IMR-90 (cell line): ENCODE results near the gene SMARCA4. TPM values are rescaled to one million over a fixed set of nuclear protein-coding genes. Genes with fewer than 3 reads are reported as not detected.

ENCODE experiments used
- ATAC-seq: fragments of 200-7000 bp; cut with Tn5 transposase; 2 replicates; pipeline ENCODE4 v1.9.1; 2020; ENCODE audit warnings: low read depth, mild to moderate bottlenecking, moderate library complexity
- BruUV-seq: library from RNA; stranded (reverse); fragments of 400-500 nt; replicated peaks from 2 replicates; lab custom pipeline; 2021; lab: Mats Ljungman, UMichigan
- CTCF ChIA-PET: fragments of 300-600 bp; formaldehyde crosslinking; extraction: SDS; loops from one replicate; lab custom pipeline; 2021; ENCODE audit warnings: antibody characterized with exemption; lab: Yijun Ruan, JAX
- POLR2A ChIA-PET: fragments of 300-600 bp; sonication (Branson Sonifier 250); formaldehyde crosslinking; loops from one replicate; lab custom pipeline; 2022; ENCODE audit warnings: antibody characterized with exemption; ENCODE audit not compliant: unreplicated experiment; lab: Charles Lee
- DNase-seq: peaks from one replicate; pipeline ENCODE4 v3.0.0; 2013
- H2AFZ ChIP-seq: replicated peaks from 2 replicates; pipeline ENCODE3; 2013; ENCODE audit warnings: low read length, mild to moderate bottlenecking; ENCODE audit not compliant: poor library complexity
- H2AK5ac ChIP-seq: 2 replicates; pipeline ENCODE4 v1.6.1; 2013; ENCODE audit warnings: low read depth, low read length, inconsistent platforms
- H2AK9ac ChIP-seq: replicated peaks from 2 replicates; pipeline ENCODE3; 2013; ENCODE audit warnings: mild to moderate bottlenecking, low read depth, low read length, moderate library complexity; ENCODE audit not compliant: poor library complexity
- H2BK120ac ChIP-seq: 2 replicates; pipeline ENCODE4 v1.6.1; 2013; ENCODE audit warnings: low read depth, low read length, inconsistent platforms
- H2BK15ac ChIP-seq: 3 replicates; pipeline ENCODE4 v1.6.1; 2013; ENCODE audit warnings: low read depth, low read length, inconsistent platforms
- H2BK20ac ChIP-seq: 2 replicates; pipeline ENCODE4 v1.6.1; 2013; ENCODE audit warnings: low read depth, mild to moderate bottlenecking, inconsistent platforms, low read length, moderate library complexity
- H2BK5ac ChIP-seq: 2 replicates; pipeline ENCODE4 v1.6.1; 2013; ENCODE audit warnings: mild to moderate bottlenecking, low read depth, low read length, inconsistent platforms; ENCODE audit not compliant: poor library complexity, severe bottlenecking
- H3K14ac ChIP-seq: replicated peaks from 2 replicates; pipeline ENCODE4 v1.6.1; 2013; ENCODE audit warnings: low read depth, low read length, inconsistent platforms
- H3K18ac ChIP-seq: 2 replicates; pipeline ENCODE4 v1.6.1; 2013; ENCODE audit warnings: low read depth, low read length, control low read depth
- H3K23ac ChIP-seq: 2 replicates; pipeline ENCODE4 v1.6.1; 2013; ENCODE audit warnings: low read depth, low read length, inconsistent platforms
- H3K27ac ChIP-seq: 2 replicates; pipeline ENCODE4 v1.5.1; 2013; ENCODE audit warnings: mild to moderate bottlenecking, control low read depth, low read length; ENCODE audit not compliant: insufficient read depth
- H3K27me3 ChIP-seq: 2 replicates; pipeline ENCODE4 v1.6.1; 2013; ENCODE audit warnings: low read length; ENCODE audit not compliant: control insufficient read depth, insufficient read depth
- H3K36me3 ChIP-seq: 2 replicates; pipeline ENCODE4 v1.6.1; 2013; ENCODE audit warnings: low read length, mixed read lengths; ENCODE audit not compliant: control insufficient read depth, insufficient read depth
- H3K4ac ChIP-seq: 2 replicates; pipeline ENCODE4 v1.6.1; 2013; ENCODE audit warnings: low read depth, low read length, inconsistent platforms
- H3K4me1 ChIP-seq: 2 replicates; pipeline ENCODE4 v1.6.1; 2013; ENCODE audit warnings: low read length, mixed read lengths; ENCODE audit not compliant: control insufficient read depth, insufficient read depth
- H3K4me2 ChIP-seq: 2 replicates; pipeline ENCODE4 v1.6.1; 2013; ENCODE audit warnings: low read depth, mild to moderate bottlenecking, control low read depth, low read length, moderate library complexity
- H3K4me3 ChIP-seq: 2 replicates; pipeline ENCODE4 v1.5.1; 2013; ENCODE audit warnings: low read depth, mild to moderate bottlenecking, control low read depth, low read length, moderate library complexity; ENCODE audit not compliant: insufficient read depth
- H3K56ac ChIP-seq: 2 replicates; pipeline ENCODE4 v1.6.1; 2013; ENCODE audit warnings: low read length, inconsistent platforms; ENCODE audit not compliant: insufficient read depth; ENCODE audit errors: extremely low read depth
- H3K79me1 ChIP-seq, 2 experiments: 2 replicates each; pipeline ENCODE4 v1.6.1; 2013; ENCODE audit warnings: low read length in 2 of 2, inconsistent platforms in 1 of 2, low read depth in 1 of 2
- H3K9ac ChIP-seq: 2 replicates; pipeline ENCODE4 v1.6.1; 2013; ENCODE audit warnings: low read depth, low read length, control low read depth
- H3K9me1 ChIP-seq: 2 replicates; pipeline ENCODE4 v1.6.1; 2013; ENCODE audit warnings: low read length, inconsistent platforms; ENCODE audit not compliant: insufficient read depth
- H3K9me3 ChIP-seq: 2 replicates; pipeline ENCODE4 v1.6.1; 2013; ENCODE audit warnings: low read length; ENCODE audit not compliant: control insufficient read depth, insufficient read depth
- H4K20me1 ChIP-seq: 2 replicates; pipeline ENCODE4 v1.6.1; 2013; ENCODE audit warnings: low read length, inconsistent platforms; ENCODE audit not compliant: insufficient read depth
- H4K5ac ChIP-seq: 2 replicates; pipeline ENCODE4 v1.6.1; 2013; ENCODE audit warnings: mild to moderate bottlenecking, low read depth, low read length, control low read depth
- H4K8ac ChIP-seq, 2 experiments: 2 replicates each; pipeline ENCODE4 v1.6.1; 2013; ENCODE audit warnings: low read depth in 2 of 2, low read length in 2 of 2, control low read depth in 1 of 2, inconsistent platforms in 1 of 2
- H4K91ac ChIP-seq: 2 replicates; pipeline ENCODE4 v1.6.1; 2013; ENCODE audit warnings: low read depth, low read length, inconsistent platforms; ENCODE audit not compliant: insufficient read depth
- MAFK ChIP-seq: IDR thresholded peaks from 2 replicates; pipeline ENCODE4 v1.6.1; 2012; ENCODE audit warnings: low read depth, low read length, improper control_type of control experiment
- MXI1 ChIP-seq: IDR thresholded peaks from 2 replicates; pipeline ENCODE4 v1.6.1; 2012; ENCODE audit warnings: low read depth, mild to moderate bottlenecking, low read length, moderate library complexity, borderline replicate concordance
- NFE2L2 ChIP-seq: fragments of 150-350 bp; IDR thresholded peaks from 2 replicates; pipeline ENCODE4 v1.6.1; 2016; ENCODE audit warnings: low read depth, mild to moderate bottlenecking, low read length
- POLR2A ChIP-seq: IDR thresholded peaks from 2 replicates; pipeline ENCODE4 v1.6.1; 2012; ENCODE audit warnings: mild to moderate bottlenecking, low read depth, low read length
- RAD21 ChIP-seq: IDR thresholded peaks from 2 replicates; pipeline ENCODE4 v1.6.1; 2012; ENCODE audit warnings: low read length, improper control_type of control experiment
- RCOR1 ChIP-seq: IDR thresholded peaks from 2 replicates; pipeline ENCODE4 v1.6.1; 2012; ENCODE audit warnings: mild to moderate bottlenecking, low read length, improper control_type of control experiment; ENCODE audit not compliant: insufficient replicate concordance
- RFX5 ChIP-seq: IDR thresholded peaks from 2 replicates; pipeline ENCODE4 v1.8.0; 2012; ENCODE audit warnings: low read depth, mild to moderate bottlenecking, low read length, moderate library complexity
- WGBS, 2 experiments: methylation state at CpG; one replicate each; pipeline versions ENCODE4 v1.1.5 to v1.1.7; 2013; ENCODE audit warnings: missing lambda C conversion rate in 2 of 2; ENCODE audit not compliant: insufficient read length in 1 of 2; ENCODE audit errors: extremely low coverage in 2 of 2; 5-methylcytosine and 5-hydroxymethylcytosine counted together
- dilution Hi-C: fragments of 300-500 bp; cut with HindIII; formaldehyde crosslinking; loops from one replicate; pipeline ENCODE4 v1.14.3; 2018; ENCODE audit warnings: low sequenced_read_pairs; ENCODE audit not compliant: unreplicated experiment
- in situ Hi-C: fragments of 300-500 bp; cut with MboI; formaldehyde crosslinking; loops from 3 replicates; pipeline ENCODE4 v1.14.3; 2019; ENCODE audit warnings: low sequenced_read_pairs, inconsistent platforms, mixed read lengths
- intact Hi-C: fragments of 100-400 bp; cut with micrococcal nuclease; formaldehyde crosslinking; loops from 2 replicates; pipeline ENCODE4 v1.10.0; 2022
- polyA plus RNA-seq, 3 experiments: library from polyadenylated mRNA; depleted of rRNA; stranded (reverse); fragments of >200 nt; gene quantifications; 2 replicates each; pipeline ENCODE4 v1.2.3, GENCODE V29; 2012; ENCODE audit warnings: low replicate concordance in 1 of 3
- total RNA-seq: library from RNA; depleted of rRNA; stranded (reverse); fragments of >200 nt; gene quantifications from 2 replicates; pipeline ENCODE4 v1.2.3, GENCODE V29; 2012
- TF ChIP-seq, protein P1 (sequence below): fragments of 150-350 bp; IDR thresholded peaks from 2 replicates; pipeline ENCODE4 v1.6.1; 2016; ENCODE audit warnings: low read depth, mild to moderate bottlenecking, low read length, moderate library complexity, borderline replicate concordance
- TF ChIP-seq, protein P2 (sequence below): fragments of 150-350 bp; IDR thresholded peaks from 2 replicates; pipeline ENCODE4 v1.6.1; 2017; ENCODE audit warnings: mild to moderate bottlenecking, antibody characterized with exemption, low read length, low read depth

SMARCA4 gene
- total and polyA plus RNA-seq, 2 of the 4 experiments (the other 2 are of a cell fraction), result 41.4 to 85.6 TPM

DNA sequence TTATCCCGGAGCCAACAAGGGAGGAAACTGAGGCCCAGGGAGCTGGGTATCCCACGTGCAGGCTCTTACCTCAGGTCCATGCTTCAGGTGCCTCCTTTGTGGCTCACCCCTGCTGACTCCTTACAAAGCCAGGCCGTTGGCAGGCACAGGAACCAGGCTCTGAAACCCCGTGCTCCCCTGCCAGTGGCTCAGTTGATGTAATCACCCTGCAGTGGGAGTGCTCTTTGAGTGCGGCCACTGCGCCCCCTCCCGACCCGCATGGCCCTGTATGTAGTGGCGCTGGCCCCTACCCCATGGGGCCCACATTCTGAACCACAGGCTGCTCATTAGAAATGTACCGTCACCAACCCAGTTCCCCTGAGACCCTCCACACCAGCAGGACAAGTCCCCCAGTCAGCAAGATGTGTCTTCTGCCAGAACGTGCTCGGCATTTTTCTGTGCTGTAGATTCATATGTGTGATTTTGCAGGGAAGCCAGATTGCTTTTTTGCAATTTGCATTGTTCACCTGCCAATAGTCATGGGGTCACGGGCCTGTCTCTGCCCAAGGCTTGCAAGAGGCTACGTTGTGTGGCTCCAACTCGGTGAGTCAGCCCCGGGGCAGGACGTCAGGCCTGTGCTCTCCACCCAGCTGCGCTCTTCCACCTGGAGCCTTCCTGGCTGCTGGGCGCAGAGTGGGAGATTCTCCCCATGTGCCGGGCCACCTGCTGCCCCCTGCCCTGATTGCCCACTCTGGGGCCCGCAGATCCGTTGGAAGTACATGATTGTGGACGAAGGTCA, 60.3 kb downstream of the SMARCA4 start (continued):
- TF ChIP-seq, protein P1, sequence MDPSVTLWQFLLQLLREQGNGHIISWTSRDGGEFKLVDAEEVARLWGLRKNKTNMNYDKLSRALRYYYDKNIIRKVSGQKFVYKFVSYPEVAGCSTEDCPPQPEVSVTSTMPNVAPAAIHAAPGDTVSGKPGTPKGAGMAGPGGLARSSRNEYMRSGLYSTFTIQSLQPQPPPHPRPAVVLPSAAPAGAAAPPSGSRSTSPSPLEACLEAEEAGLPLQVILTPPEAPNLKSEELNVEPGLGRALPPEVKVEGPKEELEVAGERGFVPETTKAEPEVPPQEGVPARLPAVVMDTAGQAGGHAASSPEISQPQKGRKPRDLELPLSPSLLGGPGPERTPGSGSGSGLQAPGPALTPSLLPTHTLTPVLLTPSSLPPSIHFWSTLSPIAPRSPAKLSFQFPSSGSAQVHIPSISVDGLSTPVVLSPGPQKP, result no peak

DNA sequence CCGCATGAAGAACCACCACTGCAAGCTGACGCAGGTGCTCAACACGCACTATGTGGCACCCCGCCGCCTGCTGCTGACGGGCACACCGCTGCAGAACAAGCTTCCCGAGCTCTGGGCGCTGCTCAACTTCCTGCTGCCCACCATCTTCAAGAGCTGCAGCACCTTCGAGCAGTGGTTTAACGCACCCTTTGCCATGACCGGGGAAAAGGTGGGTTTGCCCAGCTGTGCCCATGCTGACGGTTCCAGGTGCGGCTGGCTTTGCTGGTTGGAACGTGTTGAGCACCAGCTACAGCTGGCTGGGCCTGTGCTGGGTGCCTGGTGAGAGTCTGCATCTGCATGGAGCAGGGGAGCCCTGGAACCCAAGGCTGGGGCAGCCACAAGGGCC, 60.9 kb downstream of the SMARCA4 start:
- Histone ChIP-seq H3K18ac (no peak overlapping the region), H3K4me1 (no peaks in the 10 kb centered on the region), H4K91ac (no peak overlapping the region), H4K8ac (no peak overlapping the region), H3K4me2 (no peak overlapping the region), H3K27me3 (no peaks in the 10 kb centered on the region), H2BK20ac (no peak overlapping the region), H2AFZ (no peak overlapping the region), H3K79me1 (peaks cover 4 to 22% of the 10 kb centered on the region in 2 experiments; a peak in 3 of 4 replicates), H2AK5ac (no peak overlapping the region), H4K5ac (no peak overlapping the region), H2BK15ac (no peak overlapping the region), H3K27ac (no peak overlapping the region), H2BK120ac (no peak overlapping the region), H3K9ac (no peak overlapping the region), H3K14ac (no peak overlapping the region), H3K9me1 (no peaks in the 10 kb centered on the region), H4K20me1 (peaks cover 6% of the 10 kb centered on the region; the same call in 1 of the 2 replicates), H3K9me3 (no peaks in the 10 kb centered on the region), H2AK9ac (peak overlapping the region; percentile 8), H3K4me3 (no peak overlapping the region), H3K23ac (no peak overlapping the region), H3K36me3 (peaks cover 91% of the 10 kb centered on the region), H3K56ac (no peak overlapping the region), H2BK5ac (no peak overlapping the region), H3K4ac (no peak overlapping the region)
- whole genome bisulfite sequencing, 2 experiments, result 97% methylated on average over 12 of the region's 15 CpGs; no CpG with 5 or more reads in 1 of the 2 experiments
- dilution Hi-C loops (no loop called here), in situ Hi-C loops (no loop called here), intact Hi-C loops (no loop called here)
- no peak for DNase-seq
- no TSS peak for BruUV-seq
- no peak for TF ChIP-seq NFE2L2
- TF ChIP-seq RFX5, result no peak
- no peak for TF ChIP-seq MAFK
- TF ChIP-seq, protein P2, sequence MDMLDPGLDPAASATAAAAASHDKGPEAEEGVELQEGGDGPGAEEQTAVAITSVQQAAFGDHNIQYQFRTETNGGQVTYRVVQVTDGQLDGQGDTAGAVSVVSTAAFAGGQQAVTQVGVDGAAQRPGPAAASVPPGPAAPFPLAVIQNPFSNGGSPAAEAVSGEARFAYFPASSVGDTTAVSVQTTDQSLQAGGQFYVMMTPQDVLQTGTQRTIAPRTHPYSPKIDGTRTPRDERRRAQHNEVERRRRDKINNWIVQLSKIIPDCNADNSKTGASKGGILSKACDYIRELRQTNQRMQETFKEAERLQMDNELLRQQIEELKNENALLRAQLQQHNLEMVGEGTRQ, result no peak
- TF ChIP-seq POLR2A, result no peak
- no peak for TF ChIP-seq RCOR1
- no peak for TF ChIP-seq MXI1
- TF ChIP-seq RAD21, result no peak
- POLR2A ChIA-PET, result no interaction called here
- CTCF ChIA-PET, result no interaction called here
- no peak for ATAC-seq
